Endothelial cell of umbilical vein (primary cell): ENCODE measurements around the gene KRT38. TPM values are rescaled to one million over a fixed set of nuclear protein-coding genes. Genes with fewer than 3 reads are reported as not detected.

ENCODE experiments used
- BruUV-seq: library from RNA; stranded (reverse); fragments of 400-500 nt; replicated peaks from 2 replicates; lab custom pipeline; 2021; lab: Mats Ljungman, UMichigan
- CTCF ChIA-PET: fragments of 300-600, 350-600 bp; sonication (Branson Sonifier 250); formaldehyde crosslinking; loops from one replicate; lab custom pipeline; 2021; ENCODE audit warnings: antibody characterized with exemption, inconsistent platforms; lab: Charles Lee
- POLR2A ChIA-PET: fragments of 300-600, 350-600 bp; sonication (Branson Sonifier 250); formaldehyde crosslinking; loops from one replicate; lab custom pipeline; 2021; ENCODE audit warnings: antibody characterized with exemption, inconsistent platforms; lab: Charles Lee
- DNase-seq: peaks from one replicate; pipeline ENCODE4 v3.0.0-alpha.2; 2011; ENCODE audit warnings: low read depth, low spot score
- FAIRE-seq: peaks from 2 replicates; lab custom pipeline; 2011; peaks lifted over from hg19 to GRCh38; lab: Jason Lieb, UNC
- H2AFZ ChIP-seq: 2 replicates; pipeline ENCODE4 v1.6.0; 2012; ENCODE audit warnings: low read depth, low read length, control low read depth, inconsistent platforms
- H3K27ac ChIP-seq: 2 replicates; pipeline ENCODE4 v1.5.1; 2011; ENCODE audit warnings: low read depth, mild to moderate bottlenecking, control low read depth, low read length, moderate library complexity; ENCODE audit not compliant: insufficient read depth
- H3K27me3 ChIP-seq, 2 experiments: 2 replicates each; pipeline versions ENCODE4 v1.6.0 to v1.6.1; 2011; ENCODE audit warnings: low read length in 2 of 2, mixed read lengths in 1 of 2; ENCODE audit not compliant: control insufficient read depth in 2 of 2, insufficient read depth in 2 of 2
- H3K36me3 ChIP-seq, 2 experiments: 2 replicates in 1 of 2; 3 replicates in 1 of 2; pipeline ENCODE4 v1.5.1; 2011; ENCODE audit warnings: low read length in 2 of 2, mild to moderate bottlenecking in 1 of 2, moderate library complexity in 1 of 2; ENCODE audit not compliant: control insufficient read depth in 2 of 2, insufficient read depth in 2 of 2; ENCODE audit errors: extremely low read depth in 1 of 2
- H3K4me1 ChIP-seq: 3 replicates; pipeline ENCODE4 v1.5.1; 2011; ENCODE audit warnings: mild to moderate bottlenecking, low read length; ENCODE audit not compliant: control insufficient read depth, insufficient read depth; ENCODE audit errors: extremely low read depth
- H3K4me2 ChIP-seq: 2 replicates; pipeline ENCODE4 v1.6.1; 2011; ENCODE audit warnings: low read length, control low read depth, mixed read lengths; ENCODE audit not compliant: insufficient read depth
- H3K4me3 ChIP-seq, 3 experiments: fragments of 200-600 bp in 1 of 3; sonication (generic), shearing (Covaris generic) in 1 of 3; replicated peaks in 1 of 3; 2 replicates each; pipeline ENCODE4 v1.5.1; 2011 to 2016; ENCODE audit warnings: control low read depth in 3 of 3, low read length in 3 of 3, mild to moderate bottlenecking in 2 of 3, inconsistent platforms in 1 of 3, low read depth in 1 of 3, moderate library complexity in 1 of 3; ENCODE audit not compliant: insufficient read depth in 1 of 3
- H3K79me2 ChIP-seq: 2 replicates; pipeline ENCODE4 v1.6.0; 2012; ENCODE audit warnings: low read length, inconsistent platforms; ENCODE audit not compliant: control insufficient read depth, insufficient read depth
- H3K9ac ChIP-seq: replicated peaks from 2 replicates; pipeline ENCODE3; 2011; ENCODE audit warnings: low read length, control low read depth; ENCODE audit not compliant: insufficient read depth; ENCODE audit errors: extremely low read depth
- H3K9me1 ChIP-seq: replicated peaks from 3 replicates; pipeline ENCODE4 v1.6.0; 2011; ENCODE audit warnings: mild to moderate bottlenecking, low read length; ENCODE audit not compliant: control insufficient read depth, insufficient read depth; ENCODE audit errors: extremely low read depth
- H3K9me3 ChIP-seq: replicated peaks from 2 replicates; pipeline ENCODE4 v1.5.1; 2012; ENCODE audit warnings: low read length, inconsistent platforms; ENCODE audit not compliant: control insufficient read depth, insufficient read depth
- H4K20me1 ChIP-seq: replicated peaks from 2 replicates; pipeline ENCODE3; 2011; ENCODE audit warnings: mild to moderate bottlenecking, low read length; ENCODE audit not compliant: control insufficient read depth, insufficient read depth; ENCODE audit errors: extremely low read depth
- CTCF ChIP-seq, 2 donors: IDR thresholded peaks; 1 replicate in 1 of 2; 2 replicates in 1 of 2; pipeline ENCODE4 v1.5.1; 2011; ENCODE audit warnings: low read length in 2 of 2, mild to moderate bottlenecking in 2 of 2, moderate library complexity in 2 of 2, control low read depth in 1 of 2, inconsistent platforms in 1 of 2, low read depth in 1 of 2; ENCODE audit not compliant: insufficient read depth in 1 of 2; ENCODE audit errors: extremely low read depth in 1 of 2
- EZH2 ChIP-seq: IDR thresholded peaks from 2 replicates; pipeline ENCODE4 v1.6.1; 2012; ENCODE audit warnings: borderline replicate concordance, low read depth, mild to moderate bottlenecking, moderate library complexity, low read length, inconsistent platforms; ENCODE audit not compliant: severe bottlenecking
- FOS ChIP-seq: IDR thresholded peaks from 2 replicates; pipeline ENCODE4 v1.6.1; 2011; ENCODE audit warnings: mild to moderate bottlenecking, low read length, moderate library complexity, borderline replicate concordance; ENCODE audit not compliant: insufficient read depth
- GATA2 ChIP-seq: IDR thresholded peaks from 2 replicates; pipeline ENCODE4 v1.7.0; 2011; ENCODE audit warnings: low read depth, mild to moderate bottlenecking, moderate library complexity, mixed read lengths, low read length; ENCODE audit not compliant: insufficient read length, insufficient read depth
- JUN ChIP-seq: IDR thresholded peaks from 2 replicates; pipeline ENCODE4 v1.6.1; 2011; ENCODE audit warnings: borderline replicate concordance, low read depth; ENCODE audit not compliant: insufficient read length, insufficient read depth
- MAX ChIP-seq: IDR thresholded peaks from 2 replicates; pipeline ENCODE4 v1.6.1; 2011; ENCODE audit not compliant: insufficient read depth, insufficient read length
- MYC ChIP-seq: IDR thresholded peaks from one replicate; pipeline ENCODE4 v1.6.1; 2011; ENCODE audit warnings: mild to moderate bottlenecking, low read depth, low read length
- POLR2A ChIP-seq: IDR thresholded peaks from 2 replicates; pipeline ENCODE4 v1.6.1; 2012; ENCODE audit warnings: low read depth, mild to moderate bottlenecking, control low read depth, low read length
- POLR2AphosphoS5 ChIP-seq: IDR thresholded peaks from 2 replicates; pipeline ENCODE4 v1.6.1; 2012; ENCODE audit warnings: low read depth, mild to moderate bottlenecking, control low read depth, low read length, moderate library complexity; ENCODE audit not compliant: insufficient read depth
- dilution Hi-C: fragments of 300-500 bp; cut with MboI; formaldehyde crosslinking; loops from one replicate; pipeline ENCODE4 v1.15.0; 2019; ENCODE audit warnings: low sequenced_read_pairs; ENCODE audit not compliant: extremely low pct_ligation_motif_present
- intact Hi-C: fragments of 100-400 bp; cut with micrococcal nuclease; formaldehyde crosslinking; loops from one replicate; pipeline ENCODE4 v1.10.0; 2022
- polyA plus RNA-seq, 4 experiments: library from polyadenylated mRNA; depleted of rRNA in 3 of 4; stranded (reverse) in 3 of 4; unstranded in 1 of 4; fragments of >200 nt; gene quantifications; 2 replicates each; pipeline versions ENCODE4 v1.2.1 to v1.2.3, GENCODE V29; 2011 to 2012; ENCODE audit warnings: missing spikeins in 1 of 4
- total RNA-seq: library from RNA; stranded (reverse); gene quantifications from 2 replicates; pipeline ENCODE4 v1.2.3, GENCODE V29; 2021

KRT38 gene
- total and polyA plus RNA-seq, 2 donors (not counting 3 experiments of a cell fraction or from before 2014, with no cell fraction given) = not detected

DNA sequence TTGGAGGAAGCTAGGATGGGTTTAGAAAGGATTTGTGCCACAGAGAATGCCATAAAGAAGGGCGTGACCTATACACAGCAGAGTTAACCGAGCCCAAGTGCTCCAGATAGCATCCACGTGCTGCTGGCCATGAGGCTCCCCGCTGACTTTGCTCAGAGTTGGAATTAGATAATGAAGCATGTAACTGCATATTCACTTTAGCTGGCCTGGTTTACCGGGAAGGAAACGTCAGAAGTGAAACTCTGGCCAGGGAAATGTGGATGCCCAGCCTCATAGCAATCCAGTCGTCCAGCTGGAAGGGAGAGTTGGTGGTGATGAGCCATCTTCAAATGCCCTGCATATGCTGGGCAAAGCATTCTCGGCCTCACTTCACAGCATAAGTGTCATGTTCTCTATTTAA, 34.1 kb upstream of the KRT38 start:
- ChIA-PET POLR2A (no interaction called here), CTCF (interaction anchor here (1.5 kb wide), 1 partner anchor 74 kb away, joined by 6 read pairs; no protein-coding TSS in a partner anchor)
- no TSS peak for BruUV-seq
- H3K27ac ChIP-seq = no peak overlapping the region
- intact Hi-C loops = loop anchor here (10.0 kb wide), 1 partner anchor 50 kb away; the partner anchor contains the start of gene KRT37
- no peak for FAIRE-seq
- H2AFZ ChIP-seq = no peak overlapping the region
- no peak overlapping the region for H3K9ac ChIP-seq
- no peaks in the 10 kb centered on the region for H3K79me2 ChIP-seq
- H3K9me3 ChIP-seq = no peaks in the 10 kb centered on the region
- no peak for DNase-seq
- dilution Hi-C loops = no loop called here
- peaks cover 5% of the 10 kb centered on the region in 2 experiments for H3K27me3 ChIP-seq
- no peaks in the 10 kb centered on the region for H3K36me3 ChIP-seq
- no peak overlapping the region for H3K4me2 ChIP-seq
- TF ChIP-seq MAX (no peak), MYC (no peak), GATA2 (no peak), JUN (no peak), POLR2A (no peak), CTCF (IDR thresholded peaks at IDR 0.05; ENCODE audit: extremely low read depth in 1 of 2, insufficient read depth in 1 of 2, low read depth in 1 of 2, low read length in 2 of 2) (no peak), EZH2 (no peak), FOS (no peak), POLR2AphosphoS5 (no peak)
- no peaks in the 10 kb centered on the region for H3K4me1 ChIP-seq
- H3K9me1 ChIP-seq = no peaks in the 10 kb centered on the region
- H4K20me1 ChIP-seq = no peaks in the 10 kb centered on the region
- no peak overlapping the region for H3K4me3 ChIP-seq
